H1 (cell line): ENCODE data around the gene SCG5.

ENCODE experiments used
- CEBPB ChIP-seq: IDR thresholded peaks from 2 replicates; pipeline ENCODE4 v1.6.1; 2012; ENCODE audit warnings: low read depth, low read length
- CHD2 ChIP-seq: IDR thresholded peaks from 2 replicates; pipeline ENCODE4 v1.6.1; 2012; ENCODE audit warnings: low read length, improper control_type of control experiment
- POLR2A ChIP-seq, 2 experiments: IDR thresholded peaks; 1 replicate in 1 of 2; 2 replicates in 1 of 2; pipeline ENCODE4 v1.6.1; 2011; ENCODE audit warnings: low read depth in 2 of 2, low read length in 2 of 2, mild to moderate bottlenecking in 2 of 2; ENCODE audit errors: control extremely low read depth in 1 of 2
- POLR2AphosphoS5 ChIP-seq: IDR thresholded peaks from 2 replicates; pipeline ENCODE4 v1.6.1; 2011; ENCODE audit warnings: low read depth, low read length
- RFX5 ChIP-seq: IDR thresholded peaks from 2 replicates; pipeline ENCODE4 v1.6.1; 2011; ENCODE audit warnings: low read depth, low read length, improper control_type of control experiment, borderline replicate concordance
- SP2 ChIP-seq: IDR thresholded peaks from 2 replicates; pipeline ENCODE4 v1.6.1; 2012; ENCODE audit warnings: mild to moderate bottlenecking, low read length, inconsistent platforms
- TF ChIP-seq, protein P1 (sequence below), 3 experiments: IDR thresholded peaks; 1 replicate in 2 of 3; 2 replicates in 1 of 3; pipeline versions ENCODE4 v1.5.1 to v1.6.1; 2011; ENCODE audit warnings: low read length in 3 of 3, mild to moderate bottlenecking in 3 of 3, inconsistent platforms in 2 of 3, low read depth in 1 of 3, moderate library complexity in 1 of 3; ENCODE audit not compliant: insufficient read depth in 1 of 3; ENCODE audit errors: control extremely low read depth in 1 of 3

DNA sequence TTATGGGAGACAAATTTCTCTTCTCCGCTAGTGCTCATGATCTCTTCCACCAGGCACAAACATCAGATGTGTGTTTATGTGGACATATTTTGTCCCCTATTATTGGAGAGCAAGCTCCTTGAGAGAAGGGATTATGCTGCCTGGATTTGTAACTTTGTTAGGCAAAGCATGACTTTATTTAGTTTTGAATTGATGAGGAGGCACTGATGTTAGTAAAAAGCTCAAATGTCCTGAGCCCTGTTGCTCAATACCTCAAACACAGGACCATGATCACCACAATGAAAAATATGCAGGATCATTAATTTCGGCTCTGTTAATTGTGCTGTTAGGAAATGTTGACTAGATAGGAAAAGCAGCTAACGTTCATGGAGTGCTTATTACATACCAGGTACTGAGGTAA, 29.1 kb downstream of the SCG5 start:
- TF ChIP-seq POLR2AphosphoS5 (no peak), RFX5 (no peak), CEBPB (no peak), POLR2A (IDR thresholded peaks at IDR 0.05; ENCODE audit: control extremely low read depth in 1 of 2, low read depth in 2 of 2, low read length in 2 of 2) (no peak), CHD2 (no peak), SP2 (no peak)
- TF ChIP-seq, protein P1, sequence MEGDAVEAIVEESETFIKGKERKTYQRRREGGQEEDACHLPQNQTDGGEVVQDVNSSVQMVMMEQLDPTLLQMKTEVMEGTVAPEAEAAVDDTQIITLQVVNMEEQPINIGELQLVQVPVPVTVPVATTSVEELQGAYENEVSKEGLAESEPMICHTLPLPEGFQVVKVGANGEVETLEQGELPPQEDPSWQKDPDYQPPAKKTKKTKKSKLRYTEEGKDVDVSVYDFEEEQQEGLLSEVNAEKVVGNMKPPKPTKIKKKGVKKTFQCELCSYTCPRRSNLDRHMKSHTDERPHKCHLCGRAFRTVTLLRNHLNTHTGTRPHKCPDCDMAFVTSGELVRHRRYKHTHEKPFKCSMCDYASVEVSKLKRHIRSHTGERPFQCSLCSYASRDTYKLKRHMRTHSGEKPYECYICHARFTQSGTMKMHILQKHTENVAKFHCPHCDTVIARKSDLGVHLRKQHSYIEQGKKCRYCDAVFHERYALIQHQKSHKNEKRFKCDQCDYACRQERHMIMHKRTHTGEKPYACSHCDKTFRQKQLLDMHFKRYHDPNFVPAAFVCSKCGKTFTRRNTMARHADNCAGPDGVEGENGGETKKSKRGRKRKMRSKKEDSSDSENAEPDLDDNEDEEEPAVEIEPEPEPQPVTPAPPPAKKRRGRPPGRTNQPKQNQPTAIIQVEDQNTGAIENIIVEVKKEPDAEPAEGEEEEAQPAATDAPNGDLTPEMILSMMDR (IDR thresholded peaks at IDR 0.05; ENCODE audit: control extremely low read depth in 1 of 3, insufficient read depth in 1 of 3, low read depth in 1 of 3, low read length in 3 of 3): no peak
